GM19238 (cell line): ENCODE results near the gene ANTXR1.

Experiments
- DNase-seq: peaks from one replicate; pipeline ENCODE4 v3.0.0; 2011; ENCODE audit warnings: low spot score; ENCODE audit not compliant: insufficient read length

The ANTXR1 gene

GRCh38 chr2:69131983-69132675 lies 119.2 kb downstream of the ANTXR1 start:
- no peak for DNase-seq

GRCh38 chr2:69132960-69133590 lies 120.1 kb downstream of the ANTXR1 start:
- DNase-seq: no peak

- DNase-seq: no peak
Observed at GRCh38 chr2:69133898-69134297, 120.9 kb downstream of the ANTXR1 start.

DNA sequence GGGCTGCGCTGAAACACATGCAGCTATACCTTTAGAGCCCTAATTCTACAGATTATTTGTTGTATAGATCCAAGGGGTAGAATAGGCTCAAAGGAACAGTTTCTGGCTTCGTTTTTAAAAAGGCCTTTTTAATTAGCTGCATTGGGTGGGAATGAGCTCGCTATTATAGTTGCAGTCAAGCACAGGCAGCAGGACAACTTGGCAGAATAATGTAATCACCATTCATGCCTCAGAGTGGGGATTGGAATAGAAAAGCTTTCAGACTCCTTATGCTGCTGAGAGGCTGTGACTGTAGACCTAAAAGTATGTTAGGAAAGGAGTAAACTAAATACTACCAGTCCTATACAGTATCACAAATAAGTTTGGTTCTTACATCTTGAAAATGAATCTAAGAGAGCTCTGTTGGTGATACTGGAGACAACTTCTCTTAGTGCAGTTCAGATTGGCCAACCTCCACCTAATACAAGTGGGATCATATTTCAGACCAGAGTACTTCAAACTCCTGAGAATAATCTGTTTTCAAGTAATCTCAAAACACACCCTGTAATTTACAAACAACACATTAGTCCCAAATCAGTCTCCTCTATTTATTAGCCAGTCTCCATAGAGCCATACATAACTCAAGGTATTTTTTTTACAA lies 121.4 kb downstream of the ANTXR1 start:
- DNase-seq: no peak

DNA sequence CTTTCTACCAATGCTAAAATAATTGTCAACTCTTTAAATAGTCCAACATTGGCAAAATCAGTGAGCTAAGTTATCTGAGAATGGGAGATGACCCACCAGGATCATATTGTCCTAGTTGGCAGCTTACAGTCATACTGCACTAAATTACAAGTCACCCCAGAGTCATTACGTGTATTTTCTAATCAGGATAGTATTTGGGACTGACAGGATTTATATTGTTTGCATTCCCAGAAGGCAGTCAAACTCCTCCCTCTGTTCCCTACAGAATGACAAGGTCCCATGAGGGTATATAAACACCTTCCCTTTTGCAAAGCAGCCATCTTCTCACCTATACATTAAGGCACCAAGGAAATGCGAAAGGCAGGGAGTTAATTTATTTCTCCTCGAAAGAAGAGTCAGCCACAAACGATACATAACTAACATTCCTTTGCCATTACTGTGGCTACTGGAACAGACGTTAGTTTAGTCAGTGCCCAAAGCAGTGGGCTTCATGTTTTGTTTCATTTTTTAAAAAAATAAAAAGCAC lies 125.3 kb downstream of the ANTXR1 start:
- DNase-seq: no peak

- DNase-seq: no peak
Observed at GRCh38 chr2:69138793-69139459, 125.9 kb downstream of the ANTXR1 start.

DNA sequence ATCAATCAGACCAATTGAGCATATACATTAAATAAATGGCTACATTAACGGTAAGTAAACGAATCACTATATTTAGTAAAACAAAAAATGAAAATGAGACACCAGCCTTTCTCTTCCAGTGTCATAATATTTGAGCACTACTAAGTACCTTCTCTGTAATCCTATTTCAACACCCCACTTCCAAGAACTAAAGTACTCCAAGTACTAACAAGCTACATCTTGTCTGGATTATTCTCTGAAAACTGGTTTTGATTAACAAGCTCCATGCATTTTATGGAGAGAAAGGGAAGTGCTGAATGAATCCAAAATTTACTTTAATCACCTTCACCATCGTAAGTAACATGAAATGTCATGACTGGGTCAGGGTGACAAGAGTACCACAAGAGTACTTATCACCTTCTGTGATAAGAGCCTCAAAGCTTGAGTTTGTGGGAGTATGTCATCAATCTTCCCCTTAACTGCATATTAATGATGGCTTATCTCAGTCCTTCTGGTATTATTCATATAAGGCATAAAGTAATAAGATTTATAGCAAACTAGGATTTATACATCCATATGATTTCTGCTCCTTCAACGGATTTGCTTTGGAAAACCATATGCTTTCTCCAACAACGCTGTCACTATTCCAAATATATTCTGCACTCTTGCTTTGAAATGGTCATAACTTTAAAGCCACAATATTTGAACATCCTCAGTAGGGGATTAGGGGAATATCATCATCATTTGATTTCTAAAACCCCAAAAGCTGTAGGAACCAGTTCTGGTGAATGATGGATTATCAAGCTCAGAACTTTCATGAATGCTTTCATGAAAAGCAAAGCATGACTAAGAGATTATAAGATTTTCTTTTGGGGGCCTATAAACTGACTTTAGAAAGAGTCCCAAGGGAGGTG lies 127.0 kb downstream of the ANTXR1 start:
- no peak for DNase-seq

DNA sequence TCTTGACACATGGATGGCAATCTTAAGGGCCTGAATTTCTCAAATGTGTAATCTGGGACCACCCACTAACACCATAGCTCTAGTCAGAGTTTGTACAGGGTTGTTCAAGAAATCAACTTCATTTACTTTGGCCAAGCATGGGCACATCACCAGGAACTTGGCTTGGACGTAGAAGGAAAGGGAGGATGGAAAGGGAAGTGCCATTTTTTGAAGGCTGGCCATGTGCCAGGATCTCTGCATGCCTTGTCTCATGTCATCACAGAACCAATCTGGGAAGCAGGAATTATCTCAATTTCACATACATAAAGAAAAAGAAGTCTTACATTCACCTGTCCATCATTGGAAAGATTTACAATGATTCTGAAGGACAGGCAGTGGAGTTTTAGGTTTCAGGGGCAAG lies 128.1 kb downstream of the ANTXR1 start:
- no peak for DNase-seq

DNA sequence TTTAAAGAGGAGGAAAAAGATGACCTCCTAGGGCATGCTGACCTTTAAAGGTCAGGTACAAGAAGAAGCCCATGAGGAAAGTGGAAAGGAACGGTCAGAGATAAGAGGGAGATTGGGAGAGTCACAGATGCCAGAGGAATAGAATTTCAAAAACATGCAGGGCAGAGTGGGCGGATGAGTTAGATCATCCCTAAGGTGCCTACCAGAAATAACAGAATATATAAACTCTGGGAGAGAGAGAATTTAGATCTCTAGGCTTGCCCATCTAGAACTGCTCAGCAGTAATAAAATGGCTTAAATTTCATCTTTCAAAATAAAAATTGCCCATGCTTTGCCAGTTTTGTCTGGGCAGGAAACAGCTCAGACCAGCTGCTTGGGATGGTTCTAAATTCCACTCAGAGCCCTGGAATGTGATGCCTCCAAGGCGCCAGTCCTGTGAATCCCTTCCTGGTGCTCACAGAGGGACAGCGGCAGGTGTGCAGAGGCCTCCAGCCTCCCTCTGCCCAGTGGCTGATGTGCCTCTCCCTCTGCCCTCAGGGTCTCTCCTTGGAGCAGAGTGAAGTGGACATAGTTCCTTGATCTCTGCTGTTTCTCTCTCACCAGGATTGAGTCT lies 130.9 kb downstream of the ANTXR1 start:
- DNase-seq: no peak

GRCh38 chr2:69145204-69145603 lies 132.2 kb downstream of the ANTXR1 start:
- DNase-seq: no peak

GRCh38 chr2:69147841-69148533 lies 135.0 kb downstream of the ANTXR1 start:
- DNase-seq: no peak

GRCh38 chr2:69149631-69150215 lies 136.7 kb downstream of the ANTXR1 start:
- no peak for DNase-seq

DNA sequence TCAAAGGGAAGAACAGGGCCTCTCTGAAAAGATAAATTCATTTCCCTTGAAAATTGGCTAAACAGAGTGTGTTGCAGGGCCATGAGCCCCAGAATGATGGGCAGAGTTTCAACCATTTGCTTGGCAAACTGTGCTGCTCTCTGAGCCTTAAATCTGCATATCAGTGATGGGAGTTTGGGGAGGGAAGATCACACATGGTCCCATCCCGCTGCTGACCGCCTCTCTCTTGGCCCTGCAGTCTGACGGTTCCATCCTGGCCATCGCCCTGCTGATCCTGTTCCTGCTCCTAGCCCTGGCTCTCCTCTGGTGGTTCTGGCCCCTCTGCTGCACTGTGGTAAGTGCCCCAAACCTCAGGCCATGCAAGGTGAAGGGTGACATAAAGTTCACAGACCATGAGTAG lies 139.0 kb downstream of the ANTXR1 start:
- no peak for DNase-seq

GRCh38 chr2:69152847-69153583 lies 140.0 kb downstream of the ANTXR1 start:
- DNase-seq: no peak

GRCh38 chr2:69154106-69154505 lies 141.1 kb downstream of the ANTXR1 start:
- no peak for DNase-seq

DNA sequence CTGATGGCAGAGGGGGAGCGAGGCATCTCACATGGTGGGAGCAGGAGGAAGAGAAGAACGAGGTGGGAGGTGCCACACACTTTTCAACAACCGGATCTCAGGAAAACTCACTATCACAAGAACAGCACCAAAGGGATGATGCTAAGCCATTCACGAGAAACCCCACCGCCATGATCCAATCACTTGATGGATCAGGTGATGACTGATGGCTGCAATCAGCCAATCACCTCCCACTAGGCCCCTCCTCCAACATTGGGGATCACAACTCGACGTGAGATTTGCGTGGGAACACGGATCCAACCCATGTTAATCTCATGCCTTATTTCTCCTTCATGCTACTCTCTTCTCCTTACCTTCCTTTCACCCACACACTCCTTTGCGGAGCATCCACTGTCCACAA lies 143.6 kb downstream of the ANTXR1 start:
- no peak for DNase-seq

DNA sequence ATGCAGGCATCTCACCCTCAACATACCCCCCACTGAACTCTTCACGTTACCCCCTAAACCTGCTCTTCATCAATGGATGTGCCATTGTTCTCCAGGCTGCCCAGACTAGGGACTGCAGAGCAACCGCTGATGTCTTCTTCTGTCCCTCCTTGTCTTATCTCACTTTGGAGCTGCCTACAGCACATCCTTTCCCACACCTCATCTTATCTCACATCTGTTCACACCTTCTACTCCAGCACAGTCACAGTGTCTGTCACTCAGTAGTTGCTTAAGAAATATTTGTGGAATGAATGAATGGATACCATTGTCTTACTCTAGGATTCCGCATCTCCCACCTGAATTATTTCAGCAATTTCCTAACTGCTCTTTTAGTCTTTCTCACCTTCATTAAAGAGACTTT lies 144.5 kb downstream of the ANTXR1 start:
- DNase-seq: no peak

GRCh38 chr2:69159986-69160385 lies 147.0 kb downstream of the ANTXR1 start:
- DNase-seq: no peak

DNA sequence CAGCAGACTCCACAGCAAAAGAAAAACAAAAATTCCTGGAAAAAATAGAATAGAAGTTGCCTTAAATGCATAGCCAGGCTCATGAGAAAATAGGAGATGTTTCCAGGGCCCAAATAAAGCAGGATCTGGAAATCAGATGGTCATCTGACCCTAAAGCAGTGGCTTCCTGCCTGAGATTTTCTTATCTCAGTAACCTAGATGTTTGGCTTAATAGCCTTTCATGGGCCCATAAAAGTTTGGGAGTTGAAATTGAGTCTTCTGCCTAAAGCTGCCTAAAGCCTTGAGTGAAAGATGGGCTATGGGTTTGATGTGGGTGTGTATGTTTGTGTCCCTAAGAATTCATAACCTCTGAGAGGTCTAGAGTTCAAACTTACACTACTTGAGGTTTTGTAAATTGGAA lies 149.1 kb downstream of the ANTXR1 start:
- no peak for DNase-seq
